ENCODE results near the gene FRRS1. TPM values are rescaled to one million over a fixed set of nuclear protein-coding genes. Genes with fewer than 3 reads are reported as not detected.

FRRS1 gene
- polyA plus RNA-seq, 2 of the 4 experiments (the other 2 are of a cell fraction): 2.4 to 4.9 TPM

- H3K4me2 ChIP-seq: no peak overlapping the region
- CTCF ChIA-PET: no interaction called here
- POLR2A ChIA-PET: no interaction called here
- no peak overlapping the region for H3K4me3 ChIP-seq
- FAIRE-seq (no peak), DNase-seq (ENCODE audit: low read depth in 1 of 2, low spot score in 1 of 2) (no peak), ATAC-seq (no peak)
- TF ChIP-seq FOXS1 (CRISPR knock-in tag; IDR thresholded peaks at IDR 0.05) (no peak), EHF (CRISPR knock-in tag; IDR thresholded peaks at IDR 0.05) (no peak), CBX2 (IDR thresholded peaks at IDR 0.05; ENCODE audit: borderline replicate concordance, low read depth) (no peak), HOXA7 (CRISPR knock-in tag; IDR thresholded peaks at IDR 0.05) (no peak), HDAC2 (IDR thresholded peaks at IDR 0.05) (no peak), JUN (IDR thresholded peaks at IDR 0.05) (no peak), ATOH8 (CRISPR knock-in tag; IDR thresholded peaks at IDR 0.05; ENCODE audit: low read depth) (no peak), SMC3 (IDR thresholded peaks at IDR 0.05) (no peak), JUNB (IDR thresholded peaks at IDR 0.05) (no peak)
- TF ChIP-seq, protein P1, sequence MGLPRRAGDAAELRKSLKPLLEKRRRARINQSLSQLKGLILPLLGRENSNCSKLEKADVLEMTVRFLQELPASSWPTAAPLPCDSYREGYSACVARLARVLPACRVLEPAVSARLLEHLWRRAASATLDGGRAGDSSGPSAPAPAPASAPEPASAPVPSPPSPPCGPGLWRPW (IDR thresholded peaks at IDR 0.05): no peak
- TF ChIP-seq, protein P2, sequence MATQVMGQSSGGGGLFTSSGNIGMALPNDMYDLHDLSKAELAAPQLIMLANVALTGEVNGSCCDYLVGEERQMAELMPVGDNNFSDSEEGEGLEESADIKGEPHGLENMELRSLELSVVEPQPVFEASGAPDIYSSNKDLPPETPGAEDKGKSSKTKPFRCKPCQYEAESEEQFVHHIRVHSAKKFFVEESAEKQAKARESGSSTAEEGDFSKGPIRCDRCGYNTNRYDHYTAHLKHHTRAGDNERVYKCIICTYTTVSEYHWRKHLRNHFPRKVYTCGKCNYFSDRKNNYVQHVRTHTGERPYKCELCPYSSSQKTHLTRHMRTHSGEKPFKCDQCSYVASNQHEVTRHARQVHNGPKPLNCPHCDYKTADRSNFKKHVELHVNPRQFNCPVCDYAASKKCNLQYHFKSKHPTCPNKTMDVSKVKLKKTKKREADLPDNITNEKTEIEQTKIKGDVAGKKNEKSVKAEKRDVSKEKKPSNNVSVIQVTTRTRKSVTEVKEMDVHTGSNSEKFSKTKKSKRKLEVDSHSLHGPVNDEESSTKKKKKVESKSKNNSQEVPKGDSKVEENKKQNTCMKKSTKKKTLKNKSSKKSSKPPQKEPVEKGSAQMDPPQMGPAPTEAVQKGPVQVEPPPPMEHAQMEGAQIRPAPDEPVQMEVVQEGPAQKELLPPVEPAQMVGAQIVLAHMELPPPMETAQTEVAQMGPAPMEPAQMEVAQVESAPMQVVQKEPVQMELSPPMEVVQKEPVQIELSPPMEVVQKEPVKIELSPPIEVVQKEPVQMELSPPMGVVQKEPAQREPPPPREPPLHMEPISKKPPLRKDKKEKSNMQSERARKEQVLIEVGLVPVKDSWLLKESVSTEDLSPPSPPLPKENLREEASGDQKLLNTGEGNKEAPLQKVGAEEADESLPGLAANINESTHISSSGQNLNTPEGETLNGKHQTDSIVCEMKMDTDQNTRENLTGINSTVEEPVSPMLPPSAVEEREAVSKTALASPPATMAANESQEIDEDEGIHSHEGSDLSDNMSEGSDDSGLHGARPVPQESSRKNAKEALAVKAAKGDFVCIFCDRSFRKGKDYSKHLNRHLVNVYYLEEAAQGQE (IDR thresholded peaks at IDR 0.05): no peak
- H3K9me3 ChIP-seq: 0 out of 3 replicates have a peak, but pooled peaks cover 3% of the 10 kb centered on the region
- no peak overlapping the region for H3K27ac ChIP-seq
- no peaks in the 10 kb centered on the region for H3K4me1 ChIP-seq
Measured at GRCh38 chr1:99702221-99702620, 64.2 kb downstream of the FRRS1 start.

DNA sequence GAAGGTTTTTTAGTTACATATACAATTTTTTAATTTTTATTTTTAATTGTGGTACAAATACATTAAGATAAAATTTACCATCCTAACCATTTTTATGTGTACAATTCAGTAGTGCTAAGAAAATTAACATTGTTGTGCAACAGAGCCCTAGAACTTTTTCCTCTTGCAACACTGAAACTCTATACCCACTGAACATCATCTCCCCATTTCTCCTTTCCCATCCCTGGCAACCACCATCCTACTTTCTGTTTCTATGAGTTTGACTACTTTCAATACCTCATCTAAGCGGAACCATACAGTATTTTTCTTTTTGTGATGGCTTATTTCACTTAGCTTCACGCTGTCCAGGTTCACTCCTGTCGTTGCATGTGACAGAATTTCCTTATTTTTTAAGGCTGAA is 66.4 kb downstream of the FRRS1 start:
- 0 out of 3 replicates have a peak, but pooled peaks cover 3% of the 10 kb centered on the region for H3K9me3 ChIP-seq
- no peak for DNase-seq (ENCODE audit: low read depth in 1 of 2, low spot score in 1 of 2)
- no peaks in the 10 kb centered on the region for H3K4me1 ChIP-seq
- no peak for FAIRE-seq
- CTCF ChIA-PET: no interaction called here
- WGBS (ENCODE audit: missing lambda C conversion rate): 43% methylated on average over 3 of the region's 3 CpGs
- no peak for ATAC-seq
- no peak for TF ChIP-seq MYC (IDR thresholded peaks at IDR 0.05; ENCODE audit: borderline replicate concordance, low read length)
- TF ChIP-seq MAX (IDR thresholded peaks at IDR 0.05): no peak
- no peak for TF ChIP-seq CHD4 (IDR thresholded peaks at IDR 0.05; ENCODE audit: borderline replicate concordance)
- TF ChIP-seq EP300 (IDR thresholded peaks at IDR 0.05): no peak
- TF ChIP-seq TFCP2L1 (CRISPR knock-in tag; IDR thresholded peaks at IDR 0.05): no peak
- no peak for TF ChIP-seq HOXB13 (CRISPR knock-in tag; IDR thresholded peaks at IDR 0.05; ENCODE audit: low read depth)
- no peak for TF ChIP-seq GATA3 (IDR thresholded peaks at IDR 0.05; ENCODE audit: borderline replicate concordance)
- TF ChIP-seq, protein P3, sequence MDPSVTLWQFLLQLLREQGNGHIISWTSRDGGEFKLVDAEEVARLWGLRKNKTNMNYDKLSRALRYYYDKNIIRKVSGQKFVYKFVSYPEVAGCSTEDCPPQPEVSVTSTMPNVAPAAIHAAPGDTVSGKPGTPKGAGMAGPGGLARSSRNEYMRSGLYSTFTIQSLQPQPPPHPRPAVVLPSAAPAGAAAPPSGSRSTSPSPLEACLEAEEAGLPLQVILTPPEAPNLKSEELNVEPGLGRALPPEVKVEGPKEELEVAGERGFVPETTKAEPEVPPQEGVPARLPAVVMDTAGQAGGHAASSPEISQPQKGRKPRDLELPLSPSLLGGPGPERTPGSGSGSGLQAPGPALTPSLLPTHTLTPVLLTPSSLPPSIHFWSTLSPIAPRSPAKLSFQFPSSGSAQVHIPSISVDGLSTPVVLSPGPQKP (IDR thresholded peaks at IDR 0.05; ENCODE audit: low read depth, low read length): no peak
- no peak for TF ChIP-seq CBX8 (IDR thresholded peaks at IDR 0.05)
- TF ChIP-seq, protein P1 (IDR thresholded peaks at IDR 0.05): no peak
- no peak for TF ChIP-seq CHD2 (IDR thresholded peaks at IDR 0.05; ENCODE audit: low read length, partially characterized antibody)
- TF ChIP-seq FOXS1 (CRISPR knock-in tag; IDR thresholded peaks at IDR 0.05): no peak
- TF ChIP-seq, protein P2 (IDR thresholded peaks at IDR 0.05): no peak
- no peak for TF ChIP-seq EHMT2 (IDR thresholded peaks at IDR 0.05; ENCODE audit: low read depth)
- POLR2A ChIA-PET: no interaction called here
- H3K4me3 ChIP-seq: no peak overlapping the region
- H3K27ac ChIP-seq: no peak overlapping the region
- no peak overlapping the region for H3K4me2 ChIP-seq

Measured in A549 (cell line).